Measurements from ENCODE around the gene KYAT1. TPM values are rescaled to one million over a fixed set of nuclear protein-coding genes. Genes with fewer than 3 reads are reported as not detected.

Gene KYAT1
- total and polyA plus RNA-seq, 2 of the 13 experiments (the other 11 are each of a cell fraction or from before 2014, with no cell fraction given): 9.2 to 46.5 TPM

DNA sequence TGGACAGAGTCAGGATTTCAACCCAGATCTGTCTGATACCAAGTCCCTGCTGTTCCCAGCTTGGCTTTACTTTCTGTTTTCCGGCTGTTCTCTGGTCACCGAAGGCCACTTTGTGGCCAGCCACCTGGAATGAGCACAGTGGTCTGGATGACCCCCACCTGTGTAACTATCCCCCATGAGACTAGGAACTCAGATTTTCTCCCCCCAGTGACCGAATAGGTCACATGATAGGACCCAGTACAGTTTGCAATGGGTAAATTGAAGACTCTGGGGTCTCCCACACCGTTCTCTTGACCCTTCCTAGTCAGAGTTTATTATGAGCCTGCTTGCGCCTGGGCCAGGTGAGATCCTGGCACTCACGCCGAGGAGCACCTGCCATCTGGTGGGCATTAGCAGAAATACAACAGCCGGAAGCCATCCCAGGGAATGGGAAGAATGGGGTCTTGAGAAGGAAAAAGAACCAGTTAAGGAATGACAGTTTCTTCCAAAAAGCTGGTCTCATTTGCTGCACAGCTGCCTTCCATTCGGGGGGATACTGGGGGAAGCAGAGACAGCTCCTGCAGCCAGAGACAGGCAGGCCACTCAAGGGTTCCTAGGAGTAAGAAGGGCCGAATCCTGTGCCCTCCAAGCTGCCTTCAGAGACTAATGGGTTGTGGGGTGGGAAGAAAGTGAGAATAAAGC is 46.1 kb upstream of the KYAT1 start (continued):
- TF ChIP-seq ZXDC (CRISPR knock-in tag; IDR thresholded peaks at IDR 0.05) (no peak), CAMTA2 (CRISPR knock-in tag; IDR thresholded peaks at IDR 0.05; ENCODE audit: borderline replicate concordance) (no peak), ZFP36 (IDR thresholded peaks at IDR 0.05; ENCODE audit: borderline replicate concordance, low read depth, low read length, partially characterized antibody) (no peak), ZSCAN22 (CRISPR knock-in tag; IDR thresholded peaks at IDR 0.05) (no peak), EZH2 (conservative IDR thresholded peaks at IDR 0.05; ENCODE audit: low read depth, low read length) (no peak), ZNF44 (CRISPR knock-in tag; IDR thresholded peaks at IDR 0.05) (no peak), ZMYM2 (CRISPR knock-in tag; IDR thresholded peaks at IDR 0.05) (no peak), ETV6 (CRISPR knock-in tag; conservative IDR thresholded peaks at IDR 0.05) (no peak), KDM4B (CRISPR knock-in tag; IDR thresholded peaks at IDR 0.05) (no peak), FOSL2 (CRISPR knock-in tag; IDR thresholded peaks at IDR 0.05) (peak; percentile 31; the same call in 1 of the 2 replicates), POLR2AphosphoS2 (IDR thresholded peaks at IDR 0.05; ENCODE audit: low read depth, low read length) (no peak), PHB2 (IDR thresholded peaks at IDR 0.05; ENCODE audit: partially characterized antibody) (no peak), SRSF1 (optimal IDR thresholded peaks at IDR 0.05; ENCODE audit: low read depth, low read length) (no peak), PHF21A (CRISPR knock-in tag; IDR thresholded peaks at IDR 0.05) (peak; percentile 71; the same call in 1 of the 2 replicates), GABPB1 (CRISPR knock-in tag; IDR thresholded peaks at IDR 0.05) (0 out of 2 replicates have a peak, but pooled peaks have one; percentile 26), ZNF501 (CRISPR knock-in tag; IDR thresholded peaks at IDR 0.05) (peak; percentile 58; the same call in 1 of the 2 replicates), NRL (CRISPR knock-in tag; IDR thresholded peaks at IDR 0.05; ENCODE audit: borderline replicate concordance) (no peak), HES4 (CRISPR knock-in tag; IDR thresholded peaks at IDR 0.05; ENCODE audit: borderline replicate concordance) (no peak), ZNF772 (CRISPR knock-in tag; IDR thresholded peaks at IDR 0.05) (0 out of 2 replicates have a peak, but pooled peaks have one; percentile 29), ZNF781 (CRISPR knock-in tag; IDR thresholded peaks at IDR 0.05; ENCODE audit: borderline replicate concordance, not compliant biosample characterization) (no peak), ZNF280D (CRISPR knock-in tag; IDR thresholded peaks at IDR 0.05) (no peak), SRSF4 (IDR thresholded peaks at IDR 0.05; ENCODE audit: low read depth, low read length, poor library complexity, severe bottlenecking) (no peak)
- TF ChIP-seq, protein P1, sequence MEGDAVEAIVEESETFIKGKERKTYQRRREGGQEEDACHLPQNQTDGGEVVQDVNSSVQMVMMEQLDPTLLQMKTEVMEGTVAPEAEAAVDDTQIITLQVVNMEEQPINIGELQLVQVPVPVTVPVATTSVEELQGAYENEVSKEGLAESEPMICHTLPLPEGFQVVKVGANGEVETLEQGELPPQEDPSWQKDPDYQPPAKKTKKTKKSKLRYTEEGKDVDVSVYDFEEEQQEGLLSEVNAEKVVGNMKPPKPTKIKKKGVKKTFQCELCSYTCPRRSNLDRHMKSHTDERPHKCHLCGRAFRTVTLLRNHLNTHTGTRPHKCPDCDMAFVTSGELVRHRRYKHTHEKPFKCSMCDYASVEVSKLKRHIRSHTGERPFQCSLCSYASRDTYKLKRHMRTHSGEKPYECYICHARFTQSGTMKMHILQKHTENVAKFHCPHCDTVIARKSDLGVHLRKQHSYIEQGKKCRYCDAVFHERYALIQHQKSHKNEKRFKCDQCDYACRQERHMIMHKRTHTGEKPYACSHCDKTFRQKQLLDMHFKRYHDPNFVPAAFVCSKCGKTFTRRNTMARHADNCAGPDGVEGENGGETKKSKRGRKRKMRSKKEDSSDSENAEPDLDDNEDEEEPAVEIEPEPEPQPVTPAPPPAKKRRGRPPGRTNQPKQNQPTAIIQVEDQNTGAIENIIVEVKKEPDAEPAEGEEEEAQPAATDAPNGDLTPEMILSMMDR (CRISPR knock-in tag; IDR thresholded peaks at IDR 0.05): peak; percentile 96
